ENCODE data around the gene ANKRD62.
"Not testable (repeated sequence)": the region's sequence is repeated elsewhere in the genome, so short reads cannot be mapped to it uniquely, and the experiment has no call there.

Gene ANKRD62

DNA sequence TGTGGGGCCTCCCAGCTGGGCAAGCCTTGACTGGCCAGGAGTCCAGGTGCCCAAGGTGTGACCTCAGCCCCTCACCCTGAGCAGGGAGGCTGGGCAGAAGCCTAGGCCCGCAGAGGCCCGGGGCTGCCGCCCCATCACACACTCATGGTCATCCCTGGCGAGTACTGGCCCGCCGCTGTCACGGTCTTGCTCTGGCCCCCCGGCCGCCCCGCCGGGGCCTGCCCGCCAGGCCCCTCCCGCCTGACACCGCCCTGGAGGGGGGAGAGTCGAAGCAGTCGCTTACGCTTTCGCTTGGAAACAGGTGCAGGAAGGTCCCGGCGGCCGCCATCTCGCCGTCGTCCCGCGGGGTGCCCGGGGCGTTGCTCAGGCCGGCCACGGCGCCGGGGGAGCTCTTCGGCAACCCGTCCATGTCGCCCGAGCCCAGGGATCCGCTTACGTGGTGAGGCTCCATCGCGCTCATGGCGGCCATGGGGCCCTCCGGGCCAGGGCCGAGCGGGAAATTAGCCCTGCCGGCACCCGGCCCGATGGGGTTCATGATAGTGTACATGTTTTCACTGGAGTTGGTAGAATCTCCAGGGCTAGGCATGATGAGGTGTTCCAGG, 26.6 kb upstream of the ANKRD62 start:
- no peak for DNase-seq

DNA sequence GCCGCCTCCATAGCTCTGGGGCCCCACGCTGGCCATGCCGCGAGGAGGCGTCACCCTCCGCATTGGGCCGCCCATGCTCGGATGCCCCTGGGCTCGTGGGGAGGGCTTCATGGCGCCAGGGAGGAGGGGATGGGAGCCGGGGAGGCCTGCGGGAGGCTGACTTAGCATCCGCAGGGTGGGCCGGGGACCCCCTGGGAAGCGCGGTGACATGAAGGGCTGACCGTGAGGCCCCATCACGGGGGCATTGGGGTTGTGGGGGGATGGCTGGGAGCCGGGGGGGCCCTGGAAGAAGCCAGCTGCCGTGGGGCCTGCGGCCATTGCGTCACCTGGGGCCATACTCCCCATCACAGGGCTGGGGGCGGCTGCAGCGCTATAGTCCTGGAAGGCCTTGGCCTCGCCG, 26.0 kb upstream of the ANKRD62 start:
- DNase-seq, result no peak

DNA sequence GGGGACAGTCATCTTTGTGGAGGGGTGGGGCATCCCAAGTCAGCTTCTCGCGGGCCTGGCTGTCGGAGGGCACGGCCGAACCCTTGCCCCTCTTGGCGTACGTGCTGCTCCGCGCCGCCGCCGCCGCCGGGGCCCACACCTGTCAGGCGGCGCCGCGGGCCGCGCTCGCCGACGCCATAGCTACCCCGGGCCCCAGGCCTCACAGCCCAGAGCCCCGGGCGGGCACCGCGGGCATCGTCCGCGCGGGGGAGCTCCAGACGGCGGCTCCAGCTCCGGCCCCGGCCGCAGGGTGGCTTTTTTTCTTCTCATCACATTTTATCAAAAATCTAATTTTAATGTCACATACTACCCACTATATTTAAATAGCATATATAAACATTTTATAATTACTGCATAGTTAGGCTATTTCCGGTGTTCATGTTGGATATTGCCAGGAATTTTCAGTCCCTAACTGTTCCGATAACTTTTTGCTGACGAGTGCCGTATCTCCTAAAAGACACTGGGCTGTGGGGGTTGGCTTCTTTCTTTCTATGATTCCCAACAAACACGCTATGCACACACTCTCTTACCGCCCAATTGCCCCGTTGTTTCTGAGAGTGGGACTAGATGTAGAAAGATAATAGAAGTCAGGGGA, 25.2 kb upstream of the ANKRD62 start:
- DNase-seq, result not testable (repeated sequence)

DNA sequence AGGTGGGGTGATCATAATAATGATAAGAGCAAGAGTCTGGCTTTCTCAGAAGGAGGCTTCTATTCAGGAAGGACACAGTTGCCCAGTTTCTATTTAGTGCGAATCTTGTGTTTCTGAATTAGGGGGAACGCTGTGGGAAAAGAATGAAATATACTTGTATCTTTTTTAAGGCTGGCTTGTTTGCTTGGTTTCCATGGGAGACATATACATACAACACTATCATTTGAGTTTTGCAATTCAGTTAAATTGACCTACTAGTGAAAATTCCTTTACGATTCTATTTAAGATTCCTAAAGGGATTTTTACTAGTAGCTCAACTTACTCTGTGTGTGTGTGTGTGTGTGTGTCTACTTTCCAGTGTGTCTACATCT, 24.7 kb upstream of the ANKRD62 start:
- DNase-seq, result no peak

DNA sequence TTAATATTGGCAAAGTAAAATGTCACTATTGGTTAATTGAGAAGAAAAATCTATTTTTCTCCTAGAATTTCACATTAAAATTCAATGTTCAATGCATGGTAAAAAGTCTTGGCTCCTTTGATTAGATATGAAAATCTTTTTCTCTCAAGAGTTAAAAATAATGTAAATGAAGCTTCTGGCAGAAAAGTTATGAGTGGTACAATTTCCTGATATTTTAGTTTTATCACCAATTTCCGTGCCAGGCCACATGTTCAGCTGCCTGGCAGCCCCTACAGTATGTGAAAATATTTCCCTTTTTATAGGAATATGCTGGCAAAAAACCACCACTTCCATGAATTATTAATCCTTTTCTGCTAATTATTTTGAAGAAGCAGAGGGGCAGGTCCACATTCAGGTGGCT, 22.6 kb upstream of the ANKRD62 start:
- DNase-seq, result not testable (repeated sequence)

DNA sequence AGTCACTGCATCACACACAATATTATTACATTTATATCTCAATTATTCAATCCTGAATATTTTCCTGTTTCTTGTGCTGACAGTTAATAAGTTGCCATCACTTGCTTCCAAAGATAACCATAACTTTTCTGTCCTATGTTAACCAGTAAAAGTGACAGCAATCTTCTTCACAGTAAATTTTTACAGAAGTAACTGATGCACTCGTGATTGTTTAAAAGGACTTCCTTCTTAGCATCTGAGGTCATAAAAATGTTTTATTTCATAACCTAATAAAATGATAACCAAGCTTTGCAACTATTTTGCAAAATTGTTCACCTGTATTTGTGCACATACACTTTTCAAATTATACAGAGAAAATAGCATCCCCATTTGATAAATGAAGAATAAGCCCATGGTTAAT, 20.6 kb upstream of the ANKRD62 start:
- no peak for DNase-seq

DNA sequence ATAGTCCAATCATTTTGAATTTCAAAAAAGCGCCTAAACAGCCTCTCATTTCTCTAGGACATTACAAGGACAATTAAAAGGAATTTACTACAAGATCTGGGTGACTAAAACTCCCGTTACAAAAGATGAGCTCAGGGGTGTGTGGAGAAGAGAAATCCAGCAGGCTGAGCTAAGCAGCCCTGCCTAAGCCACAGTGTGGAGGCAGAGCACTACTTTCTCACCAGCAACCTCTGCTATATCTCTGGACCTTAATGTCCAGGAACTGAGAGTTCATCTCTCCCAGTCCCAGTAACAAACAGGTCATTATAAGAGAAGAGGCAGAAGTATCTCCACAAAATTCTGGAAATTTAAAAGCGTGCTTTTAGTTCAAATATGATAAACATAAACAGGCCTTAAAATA, 18.9 kb upstream of the ANKRD62 start:
- DNase-seq, result no peak

DNA sequence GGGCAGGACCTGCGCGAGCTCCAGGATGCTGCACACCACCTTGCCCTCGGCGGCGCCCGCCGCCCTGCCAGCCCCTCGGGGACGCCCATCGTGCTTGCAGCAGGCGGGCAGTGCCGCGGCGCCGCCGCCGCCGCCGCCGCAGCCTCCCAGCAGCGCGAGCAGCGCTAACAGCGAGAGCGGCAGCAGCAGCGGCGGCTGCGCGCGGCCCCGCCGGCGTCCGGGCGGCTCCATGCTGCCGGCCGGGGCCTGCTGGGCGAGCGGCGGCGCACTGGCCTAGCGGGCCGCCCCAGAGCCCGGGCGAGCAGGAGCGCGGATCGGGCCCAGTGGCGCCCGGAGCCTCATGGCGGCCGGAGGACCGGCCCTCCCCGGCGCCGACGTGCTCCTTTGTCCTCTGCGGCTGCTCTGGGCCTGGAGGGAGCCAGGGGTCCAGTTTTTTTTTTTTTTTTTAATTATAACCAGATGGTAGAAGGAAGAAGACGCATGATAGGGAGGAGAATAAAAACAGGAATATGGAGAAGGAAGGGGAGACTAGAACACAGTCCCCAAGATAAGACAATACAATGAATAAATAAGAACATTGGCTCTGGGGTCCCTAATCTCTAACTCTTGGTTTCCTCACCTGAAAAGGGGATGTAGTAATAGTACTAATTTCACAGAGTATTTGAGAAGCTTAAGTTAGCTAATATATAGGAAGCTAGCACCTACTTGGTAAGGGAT, 17.1 kb upstream of the ANKRD62 start:
- DNase-seq, result peak in 1 of 2 experiments; percentile 20

DNA sequence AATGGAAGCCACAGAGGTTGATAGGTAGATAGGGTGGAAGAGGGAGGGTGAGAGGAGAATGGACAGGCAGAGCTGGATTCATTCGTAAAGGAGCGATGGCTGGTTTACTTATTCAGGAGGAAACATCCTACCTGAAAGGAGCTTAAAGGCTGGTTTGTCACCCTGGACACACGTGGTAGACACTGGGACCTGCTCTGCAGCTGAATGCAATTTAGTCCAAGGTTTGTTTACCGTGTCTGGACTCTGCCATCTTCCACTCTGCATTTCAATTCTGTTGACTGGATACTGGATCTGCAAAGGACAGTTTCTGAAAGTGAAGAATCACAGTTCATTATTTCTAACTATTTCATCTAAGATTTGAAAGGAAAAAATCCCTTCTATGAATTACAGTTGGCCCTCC, 15.6 kb upstream of the ANKRD62 start:
- DNase-seq, result not testable (repeated sequence)

DNA sequence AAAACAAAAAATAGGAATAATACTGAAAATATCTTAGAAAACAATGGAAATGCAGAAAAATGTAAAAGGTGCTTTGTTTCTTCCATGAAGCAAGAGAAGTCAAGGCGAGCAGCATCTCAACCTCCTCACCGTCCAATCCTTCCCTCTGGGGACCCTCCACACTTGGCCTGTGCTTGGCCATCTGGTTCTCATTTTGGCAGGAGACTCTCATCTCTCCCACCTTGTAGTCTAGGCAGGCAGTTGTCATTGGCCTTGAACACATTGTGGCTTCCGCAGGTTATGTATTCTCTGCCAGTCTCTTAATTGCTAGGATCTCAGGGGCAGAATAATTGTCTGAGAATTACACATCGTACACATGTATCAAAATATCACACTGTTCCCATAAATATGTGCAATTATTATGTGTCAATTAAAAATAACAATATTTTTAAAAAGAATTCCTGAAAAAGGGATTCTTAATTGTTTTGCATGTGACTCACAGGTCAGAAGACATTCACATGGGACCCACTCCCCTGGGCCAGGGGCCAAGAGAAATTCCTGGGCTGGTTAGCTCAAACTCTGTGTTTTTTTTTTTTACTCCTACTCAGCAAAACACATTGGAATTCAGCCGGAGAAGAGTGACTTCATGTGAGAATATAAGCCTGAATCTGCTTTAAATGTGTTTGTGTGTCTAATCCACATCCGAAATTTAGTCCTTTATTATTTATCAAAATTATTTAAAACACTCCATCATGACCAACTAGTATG, 14.0 kb upstream of the ANKRD62 start:
- DNase-seq, result no peak

DNA sequence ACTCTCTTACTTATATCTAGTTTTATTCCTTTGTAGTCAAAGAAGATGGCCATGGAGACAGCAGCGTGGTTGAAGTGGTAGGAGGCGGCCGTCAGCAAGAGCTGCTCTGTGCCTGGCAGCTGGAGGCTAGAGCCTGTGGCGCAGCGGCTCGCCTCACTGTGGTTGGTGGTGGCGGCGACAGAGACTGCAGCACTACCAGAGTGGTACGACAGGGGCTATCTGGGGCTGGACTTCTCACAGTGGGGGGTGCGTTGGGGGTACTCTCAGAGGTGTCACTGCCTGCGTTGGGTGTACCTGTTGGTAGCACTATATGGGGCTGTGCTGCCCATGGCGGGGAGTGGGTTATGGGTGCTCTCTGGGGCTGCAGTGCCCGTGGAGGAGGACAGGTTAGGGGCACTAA, 8.5 kb upstream of the ANKRD62 start:
- no peak for DNase-seq

DNA sequence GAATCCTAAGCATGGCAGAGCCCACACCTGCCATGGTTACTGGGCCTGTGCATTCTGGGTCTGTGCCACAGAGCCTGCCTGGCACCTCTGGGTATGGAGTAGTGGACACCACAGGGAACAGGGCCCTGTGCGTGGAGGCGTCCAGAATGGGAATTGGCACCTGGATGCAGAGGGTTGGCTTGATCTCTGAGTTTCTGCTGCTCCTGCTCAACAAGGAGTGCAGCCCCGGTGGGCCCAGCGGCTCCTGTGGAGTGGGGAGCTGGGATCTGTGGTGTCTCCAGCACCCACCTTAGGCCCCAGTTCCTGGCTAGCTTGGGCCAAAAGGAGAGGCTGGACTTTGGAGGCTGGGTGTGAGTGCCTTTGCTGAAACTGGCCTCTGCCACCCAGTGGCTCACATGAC, 7.9 kb upstream of the ANKRD62 start:
- DNase-seq, result no peak

DNA sequence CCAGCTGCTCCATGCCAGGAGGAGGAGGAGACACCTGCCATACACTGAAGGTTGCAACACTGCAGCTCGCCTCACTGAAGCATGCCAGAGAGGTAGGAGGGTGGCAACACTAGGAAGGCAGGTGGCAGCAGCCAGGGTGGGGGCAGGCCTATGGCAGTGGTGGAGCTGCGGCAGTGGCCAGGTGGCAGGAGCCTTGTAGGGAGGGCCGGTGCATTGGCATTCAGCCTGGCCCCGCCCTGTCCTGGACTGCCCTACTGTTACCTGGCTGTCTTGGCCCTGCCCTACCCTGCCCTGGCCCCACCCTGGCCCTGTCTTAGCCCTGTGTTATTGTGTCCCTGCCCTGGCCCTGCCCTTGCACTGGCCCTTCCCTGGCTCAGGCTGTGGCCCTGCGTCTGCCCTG, 7.4 kb upstream of the ANKRD62 start:
- DNase-seq, result no peak

DNA sequence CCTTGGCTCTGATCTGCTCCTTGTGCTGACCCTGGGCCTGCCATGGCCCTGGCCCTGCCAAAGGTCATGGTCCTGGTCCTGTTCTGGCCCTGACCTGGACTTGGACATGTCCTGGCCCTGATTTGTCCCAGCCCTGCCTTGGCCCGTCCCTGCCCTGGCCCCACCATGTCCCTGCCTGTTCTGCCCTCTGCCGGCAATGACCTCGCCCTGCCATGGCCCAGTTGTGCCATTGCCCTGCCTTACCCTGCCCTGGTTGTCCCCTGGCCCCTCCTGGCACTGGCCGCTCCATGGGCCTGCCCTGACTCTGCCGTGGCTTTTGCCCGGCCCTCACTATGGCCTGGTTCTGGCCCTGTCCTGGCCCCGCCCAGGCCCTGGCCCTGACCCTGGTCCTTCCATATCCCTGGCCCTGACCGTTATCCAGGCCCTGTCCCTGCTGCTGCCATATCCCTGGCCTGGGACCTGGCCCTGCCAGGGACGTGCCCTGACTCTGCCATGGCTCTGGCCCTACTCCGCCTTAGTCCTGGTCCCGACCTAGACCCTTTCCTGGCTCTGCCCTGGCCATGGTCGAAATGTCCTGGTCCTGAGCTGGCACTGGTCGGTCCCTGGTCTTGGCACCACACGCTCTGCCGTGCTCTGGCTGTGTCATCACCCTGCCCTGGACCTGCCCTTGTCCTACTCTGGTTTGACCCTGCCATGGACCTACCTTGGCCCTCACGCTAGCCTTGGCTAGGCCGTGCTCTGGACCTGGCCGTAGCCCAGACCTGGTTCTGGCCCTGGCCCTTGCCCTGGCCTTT, 6.8 kb upstream of the ANKRD62 start:
- no peak for DNase-seq

DNA sequence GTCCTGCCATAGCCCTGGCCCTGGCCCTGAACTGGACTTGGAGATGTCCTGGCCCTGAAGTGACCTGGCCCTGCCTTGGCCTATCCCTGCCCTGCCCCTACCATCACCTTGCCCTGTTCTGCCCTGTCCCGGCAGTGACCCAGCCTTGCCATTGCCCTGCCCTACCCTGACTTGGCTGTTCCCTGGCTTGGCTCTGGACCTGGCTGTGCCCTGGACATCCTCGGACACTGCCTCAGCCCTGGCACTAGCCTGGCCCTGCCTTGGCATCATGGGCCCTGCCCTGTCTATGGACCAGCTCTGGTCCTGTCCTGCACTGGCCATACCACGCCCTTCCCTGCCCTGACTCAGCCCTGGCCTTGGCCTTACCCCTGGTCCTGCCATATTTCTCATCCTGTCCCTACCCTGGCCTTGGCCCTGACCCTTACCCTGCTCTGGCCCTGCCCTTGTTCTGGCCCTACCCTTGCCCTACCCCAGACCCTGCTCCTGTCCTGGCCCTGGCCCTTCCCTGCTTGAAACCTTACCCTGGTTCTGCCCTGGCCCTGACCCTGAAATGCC, 6.1 kb upstream of the ANKRD62 start:
- DNase-seq, result no peak

DNA sequence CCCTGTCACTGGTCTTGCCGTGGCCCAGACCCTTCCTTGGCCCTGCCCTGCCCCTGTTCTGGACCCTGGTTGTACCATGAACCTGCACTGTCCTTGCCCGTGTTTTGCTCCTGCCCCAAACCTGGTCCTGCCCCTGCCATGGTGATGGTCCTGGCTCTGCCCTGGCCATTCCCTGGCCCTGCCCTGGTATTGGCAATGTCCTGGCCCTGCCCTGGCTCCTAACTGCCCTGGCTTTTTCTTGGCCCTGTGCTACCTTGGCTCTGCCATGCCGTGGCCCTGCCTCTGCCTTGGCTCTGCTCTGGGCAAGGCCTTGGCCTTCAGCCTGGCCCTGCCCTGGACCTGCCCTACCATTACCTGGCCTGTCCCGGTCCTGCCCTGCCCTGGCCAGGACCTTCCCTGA, 5.5 kb upstream of the ANKRD62 start:
- no peak for DNase-seq

DNA sequence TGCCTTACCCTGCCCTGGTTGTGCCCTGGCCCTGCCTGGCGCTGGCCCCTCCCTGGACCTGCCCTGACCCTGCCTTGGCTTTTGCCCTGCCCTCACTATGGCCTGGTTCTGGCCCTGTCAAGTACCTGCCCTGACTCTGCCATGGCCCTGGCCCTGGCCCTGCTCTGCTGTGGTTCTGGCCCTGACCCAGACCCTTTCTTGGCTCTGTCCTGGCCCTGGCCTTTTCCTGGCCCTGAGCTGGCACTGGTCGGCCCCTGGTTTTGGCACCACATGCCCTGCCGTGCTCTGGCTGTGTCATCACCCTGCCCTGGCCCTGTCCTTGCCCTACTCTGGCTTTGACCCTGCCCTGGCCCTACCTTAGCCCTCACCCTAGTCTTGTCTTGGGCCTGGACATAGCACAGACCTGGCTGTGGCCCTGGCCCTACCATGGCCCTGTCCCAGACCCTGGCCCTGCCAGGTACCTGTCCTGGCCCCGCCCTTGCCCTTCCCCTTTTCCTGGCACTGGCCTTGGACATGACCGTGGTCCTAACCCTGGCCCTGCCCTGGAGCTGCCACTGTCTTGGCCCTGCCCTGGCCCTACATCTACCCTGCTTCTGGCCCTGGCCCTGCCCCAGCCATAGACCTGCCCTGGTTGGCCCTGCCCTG, 4.8 kb upstream of the ANKRD62 start:
- DNase-seq, result no peak

DNA sequence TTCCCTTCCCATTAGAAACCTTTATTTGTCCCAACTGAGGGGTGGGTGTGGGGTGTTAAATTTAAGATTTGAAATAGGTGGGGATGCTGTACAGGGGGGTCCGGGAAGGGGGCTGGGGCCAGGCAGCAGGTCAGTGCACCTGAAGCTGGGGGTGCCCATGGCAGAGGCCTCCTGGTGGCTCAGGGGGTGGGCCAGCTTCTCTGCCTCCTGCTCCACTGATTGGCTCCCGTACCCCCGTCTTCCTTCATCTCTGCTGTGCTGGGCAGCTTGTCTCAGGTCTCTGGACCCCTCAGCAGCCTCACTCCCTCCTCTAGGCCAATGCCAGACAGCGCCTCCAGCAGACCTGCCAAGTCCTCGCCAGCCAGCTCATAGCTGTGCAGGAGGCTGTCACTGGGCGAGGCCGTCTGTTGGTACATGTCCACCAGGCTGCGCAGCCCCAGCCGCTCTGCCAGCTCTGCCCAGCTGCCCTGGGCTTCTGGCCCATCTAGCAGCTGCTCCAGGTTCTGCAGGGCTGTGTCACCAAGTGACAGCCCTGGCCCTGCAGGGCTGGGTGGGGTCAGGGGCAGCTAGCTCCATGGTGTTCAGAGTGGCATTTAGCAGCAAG, 2.0 kb upstream of the ANKRD62 start:
- DNase-seq, result no peak

DNA sequence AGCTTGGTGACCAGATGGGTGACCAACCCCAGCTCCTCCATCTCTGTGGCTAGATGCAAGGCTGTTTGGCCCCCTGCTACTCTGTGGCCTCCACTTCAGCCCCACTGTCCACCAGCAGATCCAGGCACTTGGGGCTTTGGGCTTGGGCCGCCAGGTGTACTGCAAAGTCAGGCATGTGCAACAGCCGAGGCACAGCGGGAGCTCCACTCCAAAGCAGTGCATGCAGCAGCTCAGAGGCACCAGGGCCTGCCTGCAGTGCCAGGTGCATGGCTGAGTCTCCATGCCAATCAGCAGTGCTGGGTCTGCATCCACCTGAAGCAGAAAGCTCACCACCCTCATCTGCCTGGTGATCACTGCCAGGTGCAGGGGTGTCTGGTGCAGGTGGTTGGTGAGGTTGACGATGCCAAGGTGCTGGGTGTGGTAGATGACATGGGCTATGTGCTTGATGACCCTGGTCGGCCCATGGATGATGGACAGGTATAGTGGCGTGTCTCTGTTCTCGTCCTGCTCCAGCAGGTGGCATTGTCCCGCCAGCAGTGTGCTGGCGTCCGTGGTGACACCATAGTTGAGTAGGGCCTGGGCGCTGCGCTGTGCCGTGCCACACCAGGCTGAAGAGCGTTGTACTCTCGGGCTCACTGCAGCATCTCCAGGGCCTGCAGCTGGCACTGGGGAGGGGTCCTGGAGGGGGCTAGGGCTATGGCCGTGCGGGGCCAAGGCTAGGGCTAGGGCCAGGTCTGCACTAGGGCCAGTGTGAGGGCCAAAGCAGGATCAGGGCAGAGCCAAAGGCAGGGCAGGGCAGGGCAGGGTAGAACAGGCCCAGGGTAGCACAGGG, 1.0 kb upstream of the ANKRD62 start:
- peak; percentile 72 to 75 for DNase-seq

DNA sequence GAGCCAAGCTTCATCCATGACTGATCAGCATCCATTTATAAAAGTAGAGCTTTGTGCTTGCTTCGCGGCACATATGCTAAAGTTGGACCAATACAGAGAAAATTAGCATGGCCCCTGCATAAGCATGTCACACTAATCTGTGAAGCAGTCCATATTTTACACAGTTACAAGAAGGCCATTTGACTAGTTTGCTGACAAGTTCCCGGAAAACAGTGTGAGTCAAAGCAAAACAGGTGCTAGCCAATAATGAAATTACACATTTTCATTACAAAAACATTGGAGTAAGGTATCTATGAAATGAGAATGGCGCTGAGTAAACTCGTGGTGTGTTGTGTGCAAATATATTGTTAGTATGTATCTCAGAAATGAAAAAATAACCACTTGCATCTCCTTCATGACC, 4.7 kb downstream of the ANKRD62 start:
- DNase-seq, result no peak

DNA sequence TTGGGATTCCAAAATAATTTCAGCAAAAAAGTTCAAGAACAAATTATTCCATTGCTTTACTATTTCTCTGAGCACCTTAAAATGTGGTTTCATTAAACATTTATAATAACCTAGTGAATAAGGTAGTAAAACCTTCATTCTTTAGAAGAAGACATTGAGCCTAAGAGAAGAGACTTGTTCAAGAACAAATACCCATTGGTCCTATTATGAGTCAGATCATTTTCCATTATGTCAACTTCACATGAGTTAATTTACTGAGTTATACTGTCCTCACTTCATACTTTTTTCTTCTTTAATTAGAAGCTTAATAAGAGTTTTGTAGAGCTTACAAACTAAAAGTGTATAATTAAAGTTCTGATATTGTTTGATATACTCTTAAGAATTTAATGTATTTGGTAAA, 5.5 kb downstream of the ANKRD62 start:
- DNase-seq, result no peak
